GM19467 (cell line): ENCODE measurements around the gene BMF.
"Not testable (repeated sequence)": the region's sequence is repeated elsewhere in the genome, so short reads cannot be mapped to it uniquely, and the experiment has no call there.

Experiments
- ATAC-seq: cut with Tn5 transposase; IDR thresholded peaks from one replicate; pipeline ENCODE4 v1.9.1; 2021; ENCODE audit warnings: mild to moderate bottlenecking, moderate library complexity; ENCODE audit not compliant: unreplicated experiment

The BMF gene

GRCh38 chr15:40108855-40109735 lies at the start of gene BMF:
BMF (minus strand) TSS chr15:40108879; CDS start chr15:40106086, 2,793 bp downstream.
- ATAC-seq = peak; percentile 52

GRCh38 chr15:40157778-40158447 lies 49.2 kb upstream of the BMF start:
- ATAC-seq = no peak

GRCh38 chr15:40155270-40155910 lies 46.7 kb upstream of the BMF start:
- no peak for ATAC-seq

GRCh38 chr15:40154821-40155220 lies 46.1 kb upstream of the BMF start:
- not testable (repeated sequence) for ATAC-seq

- ATAC-seq = no peak
These were observed 43.3 kb upstream of the BMF start for GRCh38 chr15:40151991-40152390.

- no peak for ATAC-seq
These were observed 42.8 kb upstream of the BMF start for GRCh38 chr15:40151499-40151898.

GRCh38 chr15:40150163-40150925 lies 41.7 kb upstream of the BMF start:
- no peak for ATAC-seq

- no peak for ATAC-seq
These were observed 40.7 kb upstream of the BMF start for GRCh38 chr15:40149339-40149738.

- no peak for ATAC-seq
These were observed 37.4 kb upstream of the BMF start for GRCh38 chr15:40146037-40146436.

- no peak for ATAC-seq
These were observed 33.7 kb upstream of the BMF start for GRCh38 chr15:40142428-40142827.

GRCh38 chr15:40138201-40138570 lies 29.5 kb upstream of the BMF start:
- ATAC-seq = not testable (repeated sequence)

- no peak for ATAC-seq
These were observed 28.9 kb upstream of the BMF start for GRCh38 chr15:40137303-40138200.

GRCh38 chr15:40136470-40137302 lies 28.0 kb upstream of the BMF start:
- ATAC-seq = no peak

GRCh38 chr15:40135846-40136450 lies 27.3 kb upstream of the BMF start:
- not testable (repeated sequence) for ATAC-seq

GRCh38 chr15:40134885-40135284 lies 26.2 kb upstream of the BMF start:
- no peak for ATAC-seq

GRCh38 chr15:40133544-40133943 lies 24.9 kb upstream of the BMF start:
- no peak for ATAC-seq

GRCh38 chr15:40130799-40131502 lies 22.3 kb upstream of the BMF start:
- ATAC-seq = no peak

- no peak for ATAC-seq
These were observed 21.4 kb upstream of the BMF start for GRCh38 chr15:40130118-40130517.
